OCI-LY1 (cell line): ENCODE data around the gene MAP3K14.

Experiments
- CTCF ChIP-seq: fragments of 200-600 bp; sonication (generic), shearing (Covaris generic); IDR thresholded peaks from 2 replicates; pipeline ENCODE4 v1.5.1; 2017; ENCODE audit warnings: mild to moderate bottlenecking, antibody characterized with exemption, low read length, moderate library complexity, mixed read lengths
- EZH2 ChIP-seq: fragments of 200-600 bp; sonication (generic), shearing (Covaris generic); IDR thresholded peaks from 2 replicates; pipeline ENCODE4 v1.8.0; 2017; ENCODE audit warnings: borderline replicate concordance, mixed run types, mild to moderate bottlenecking, antibody characterized with exemption, low read length, moderate library complexity, mixed read lengths

DNA sequence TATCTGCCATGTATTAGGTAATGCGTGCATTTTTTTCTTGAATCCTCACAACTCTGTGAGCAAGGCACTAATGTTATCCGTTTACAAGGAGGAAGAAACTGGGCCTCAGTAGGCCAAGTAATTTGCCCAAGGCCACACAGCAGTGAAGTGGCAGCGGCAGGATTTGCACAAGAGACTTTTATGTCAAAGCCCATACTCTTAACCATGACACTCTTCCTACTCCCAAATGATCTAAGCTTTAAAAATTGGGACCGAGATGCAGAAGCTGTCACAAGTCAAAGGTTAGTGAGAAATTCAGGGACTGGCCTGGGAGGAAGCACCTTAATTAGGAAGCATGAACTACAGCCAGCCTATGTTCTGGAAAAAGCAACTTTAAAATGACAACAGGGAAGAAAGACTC is 10.7 kb downstream of the MAP3K14 start:
- TF ChIP-seq CTCF (no peak), EZH2 (no peak)
